ENCODE data around the gene NDUFS1.
"Not testable (repeated sequence)": the region's sequence is repeated elsewhere in the genome, so short reads cannot be mapped to it uniquely, and the experiment has no call there.

The NDUFS1 gene

GRCh38 chr2:206095536-206096332, 63.5 kb downstream of the NDUFS1 start:
- DNase-seq: no peak

DNA sequence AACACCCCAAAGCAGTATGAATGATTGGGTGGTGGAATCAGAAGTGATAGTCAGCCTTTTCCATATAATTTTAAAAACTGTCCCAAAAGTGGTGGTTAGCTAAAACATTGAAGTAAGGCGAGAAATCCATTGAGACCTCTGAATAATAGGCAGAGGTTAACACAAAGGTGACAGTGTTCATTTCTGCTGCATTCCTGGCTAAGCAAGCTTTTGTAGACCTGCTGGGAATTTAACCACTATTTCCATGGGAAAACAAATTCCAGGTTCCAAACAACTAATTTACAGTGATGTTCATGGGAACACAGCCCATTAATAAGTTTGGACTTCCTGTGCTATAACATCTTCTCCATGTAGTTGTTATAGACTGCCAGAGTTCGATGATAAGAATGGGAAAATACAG, 66.9 kb downstream of the NDUFS1 start:
- no peak for DNase-seq

GRCh38 chr2:206088248-206088647, 71.0 kb downstream of the NDUFS1 start:
- no peak for DNase-seq

DNA sequence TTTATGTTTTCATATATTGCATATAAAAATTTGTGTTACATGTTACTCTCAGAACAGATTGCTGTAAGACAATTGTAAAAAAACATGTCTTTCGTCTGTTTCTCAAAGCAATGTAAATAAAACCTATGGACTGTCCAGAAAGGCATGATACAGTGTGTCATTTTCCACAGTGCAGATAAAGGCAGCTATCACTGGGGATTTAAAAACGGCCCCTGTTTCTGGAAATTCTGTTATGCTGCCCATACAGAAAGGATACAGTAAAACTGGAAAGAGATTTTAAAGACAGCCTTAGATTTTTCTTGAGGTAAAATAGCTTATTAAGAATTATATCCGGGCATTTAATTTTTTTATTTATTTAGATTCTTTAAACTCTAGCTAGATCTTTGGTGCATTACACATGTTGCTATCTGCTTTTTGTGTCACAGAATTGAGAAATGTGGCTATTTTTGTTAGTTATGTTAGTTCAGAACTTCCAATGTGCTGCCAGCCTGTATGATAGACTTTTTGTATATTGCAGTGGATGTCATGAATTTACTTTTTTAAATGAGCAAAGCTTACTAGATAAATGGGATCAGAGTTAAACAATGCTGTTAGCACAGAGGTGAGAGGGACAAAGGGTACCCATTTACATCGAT, 72.4 kb downstream of the NDUFS1 start:
- no peak for DNase-seq

DNA sequence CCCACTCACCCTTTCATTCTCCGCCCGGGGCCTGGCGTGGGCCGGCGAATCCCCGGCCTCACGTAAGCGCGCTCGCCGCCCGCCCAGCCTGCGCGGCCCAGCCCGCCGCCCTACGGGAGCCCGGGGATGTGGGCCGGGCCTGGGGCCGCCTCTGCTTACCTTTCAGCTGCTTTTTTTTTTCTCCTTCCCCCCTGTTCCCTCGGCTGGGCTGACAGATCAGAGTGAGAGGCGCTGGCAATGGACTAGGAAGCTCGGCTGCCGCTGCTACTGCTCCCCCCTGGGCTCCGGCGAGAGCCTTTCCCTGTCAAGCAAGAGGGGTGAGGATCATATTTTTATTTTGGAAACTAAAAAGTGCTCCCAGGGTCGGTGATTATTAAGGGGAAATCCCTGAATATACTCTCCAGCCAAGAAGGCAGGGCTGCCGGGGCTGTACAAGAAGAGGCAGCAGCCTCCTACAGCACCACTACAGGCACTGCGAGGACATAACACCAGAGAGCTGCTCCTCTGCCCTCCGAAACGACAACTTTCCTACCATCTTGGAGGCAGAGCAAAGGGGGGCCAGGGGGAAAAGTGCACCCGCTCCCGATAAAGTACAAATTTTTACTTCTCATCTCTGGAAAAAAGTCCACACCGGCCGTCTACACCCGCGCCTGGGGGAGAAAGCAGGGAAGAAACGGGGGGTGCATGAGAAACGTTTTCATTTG, 73.3 kb downstream of the NDUFS1 start, which contains the start of gene INO80D:
INO80D (minus strand) TSS at position 433 of the 704 bp plus-strand sequence. CDS start 23,158 bp downstream, outside the sequence.
- DNase-seq: peak; percentile 85

DNA sequence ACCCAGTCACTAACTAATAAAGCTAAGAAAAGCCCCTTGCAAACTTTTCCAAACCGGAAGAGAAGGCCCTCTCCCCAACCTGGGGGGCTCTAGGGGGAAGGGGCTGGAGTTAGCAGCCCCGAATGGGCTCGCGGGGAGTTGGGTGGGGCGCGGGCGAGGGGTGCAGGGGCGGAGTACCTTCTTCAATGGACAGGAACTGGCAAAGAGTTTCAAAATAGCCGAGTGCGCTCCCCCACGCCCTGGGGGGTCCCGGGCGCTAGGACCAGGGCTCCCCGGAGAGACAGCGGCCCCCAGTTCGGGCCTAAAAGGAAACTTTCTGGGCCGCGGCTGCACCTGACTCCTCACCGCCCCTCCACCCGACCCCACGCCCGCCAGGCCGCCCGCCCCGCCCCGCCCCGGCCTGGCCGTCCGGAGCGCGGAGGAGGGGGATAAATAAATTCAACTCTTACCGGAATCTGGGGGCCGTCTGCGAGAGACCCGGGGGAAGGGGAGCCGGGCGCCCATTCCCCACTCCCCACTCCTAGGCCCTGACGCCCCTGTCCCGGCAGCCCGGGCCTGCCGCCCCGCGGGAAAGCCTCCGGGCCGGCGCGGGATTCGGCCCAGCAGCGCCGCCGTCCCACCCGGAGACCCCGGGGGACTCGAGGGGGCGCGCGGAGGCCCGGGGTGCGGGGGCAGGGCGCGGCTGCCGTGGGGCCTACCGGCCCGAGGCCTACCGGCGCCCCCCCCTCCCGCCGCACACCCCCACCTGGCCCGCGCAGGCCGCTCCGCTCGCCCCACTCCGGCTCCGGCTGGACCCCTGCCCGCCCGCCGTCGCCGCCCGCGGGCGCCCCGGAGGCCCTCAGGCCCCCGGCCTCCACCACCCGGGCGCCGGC, 74.1 kb downstream of the NDUFS1 start:
- DNase-seq: peak; percentile 50

DNA sequence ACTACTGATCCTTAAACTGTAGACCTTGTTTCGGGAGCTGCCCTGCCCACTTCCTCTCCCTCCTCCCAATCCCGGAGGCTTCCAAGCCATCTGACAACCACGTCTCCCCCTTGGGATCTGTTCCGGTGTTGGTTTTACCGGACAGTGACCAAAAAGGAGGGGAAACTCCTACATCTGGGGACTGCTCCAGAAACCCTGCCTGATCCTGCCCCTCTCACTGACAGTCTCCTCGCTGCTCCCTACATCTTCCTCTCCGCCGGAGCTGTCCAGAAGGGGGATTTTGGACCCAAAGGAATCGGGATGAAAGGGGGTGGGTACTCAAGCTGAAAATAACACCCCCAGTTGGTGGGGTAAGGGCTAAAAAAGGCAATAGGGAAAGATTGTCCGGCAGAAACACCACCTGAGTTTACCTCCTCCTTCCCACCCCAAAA, 74.8 kb downstream of the NDUFS1 start:
- peak; percentile 18 for DNase-seq

GRCh38 chr2:206083602-206084438, 75.4 kb downstream of the NDUFS1 start:
- peak; percentile 38 for DNase-seq

DNA sequence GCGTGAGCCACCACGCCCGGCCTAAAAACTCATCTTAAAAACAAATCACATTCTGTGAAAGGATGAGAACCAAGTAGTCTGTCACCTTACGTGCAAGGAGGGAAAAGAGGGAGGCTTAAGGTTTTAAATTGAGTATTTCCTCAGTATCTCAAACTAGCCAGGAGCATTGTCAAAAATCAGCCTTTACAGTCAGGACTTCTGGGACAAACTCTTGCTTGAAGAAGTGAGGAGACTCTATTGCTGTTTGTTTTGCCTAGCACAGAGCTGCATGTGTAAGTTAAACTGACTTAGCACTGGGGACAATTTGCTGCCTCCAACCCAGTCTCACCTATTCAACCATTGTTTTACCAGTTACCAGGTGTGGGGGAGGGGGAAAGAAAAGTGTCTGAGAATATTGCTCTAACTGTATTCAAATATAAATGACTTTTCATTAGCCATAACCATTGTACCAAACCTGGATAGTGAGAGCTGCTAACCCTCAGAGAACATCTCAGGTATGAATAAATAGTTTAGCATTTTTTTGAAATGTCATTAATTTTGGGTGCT, 76.9 kb downstream of the NDUFS1 start:
- DNase-seq: no peak

DNA sequence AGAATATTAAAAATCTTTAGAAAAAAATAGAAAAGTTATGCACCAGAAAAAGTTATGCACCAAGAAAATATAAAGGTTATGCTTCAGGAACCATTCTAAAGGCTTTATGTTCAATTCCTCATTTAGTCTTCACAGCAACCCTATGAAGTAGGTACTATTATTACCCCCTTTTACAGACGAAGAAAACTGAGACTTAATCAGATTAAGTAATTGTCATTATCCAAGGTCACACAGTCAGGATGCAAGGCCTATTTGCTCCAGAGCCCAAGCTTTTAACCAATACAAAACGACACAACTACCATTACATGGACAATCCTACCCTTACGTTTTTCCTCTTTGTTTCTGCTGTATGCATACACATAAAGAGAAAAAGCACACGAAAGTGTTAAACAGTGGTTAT, 78.3 kb downstream of the NDUFS1 start:
- no peak for DNase-seq

- DNase-seq: no peak
Measured at GRCh38 chr2:206079699-206080465, 79.4 kb downstream of the NDUFS1 start.

DNA sequence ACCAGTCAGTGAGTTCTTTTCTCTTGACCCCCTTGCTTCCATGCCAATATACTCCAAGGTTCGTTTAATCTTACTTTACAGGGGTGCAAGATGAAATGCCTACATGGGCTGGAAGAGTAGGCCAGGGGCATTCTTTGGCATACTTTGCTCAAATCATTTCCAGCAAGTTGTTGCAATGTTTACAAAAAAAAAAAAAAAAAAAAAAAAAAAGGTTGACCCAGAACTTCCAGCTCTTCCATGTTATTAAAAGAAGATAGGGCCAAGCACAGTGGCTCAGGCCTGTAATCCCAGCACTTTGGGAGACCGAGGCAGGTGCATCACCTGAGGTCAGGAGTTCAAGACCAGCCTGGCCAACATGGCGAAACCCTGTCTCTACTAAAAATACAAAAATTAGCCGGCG, 81.4 kb downstream of the NDUFS1 start:
- DNase-seq: not testable (repeated sequence)

- no peak for DNase-seq
Measured at GRCh38 chr2:206075113-206075512, 84.1 kb downstream of the NDUFS1 start.

DNA sequence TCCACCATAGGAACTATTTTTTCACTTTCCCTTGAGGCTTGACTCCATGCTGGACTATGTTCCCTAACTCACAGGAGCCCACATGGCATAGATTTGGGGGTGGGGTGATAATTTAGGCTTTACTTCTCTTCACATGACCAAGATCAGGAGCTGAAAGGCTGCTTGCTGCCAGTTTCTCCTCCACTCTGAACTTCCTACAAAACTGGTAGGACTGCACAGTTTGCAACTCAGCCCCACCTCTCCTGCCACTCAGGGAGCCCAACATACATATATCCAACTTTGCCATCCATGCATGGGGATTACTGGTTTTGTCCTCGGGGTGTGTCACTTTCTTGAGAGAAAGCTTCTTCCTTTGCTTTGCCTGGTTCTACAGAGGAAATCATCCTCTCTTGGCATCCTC, 87.4 kb downstream of the NDUFS1 start:
- no peak for DNase-seq

DNA sequence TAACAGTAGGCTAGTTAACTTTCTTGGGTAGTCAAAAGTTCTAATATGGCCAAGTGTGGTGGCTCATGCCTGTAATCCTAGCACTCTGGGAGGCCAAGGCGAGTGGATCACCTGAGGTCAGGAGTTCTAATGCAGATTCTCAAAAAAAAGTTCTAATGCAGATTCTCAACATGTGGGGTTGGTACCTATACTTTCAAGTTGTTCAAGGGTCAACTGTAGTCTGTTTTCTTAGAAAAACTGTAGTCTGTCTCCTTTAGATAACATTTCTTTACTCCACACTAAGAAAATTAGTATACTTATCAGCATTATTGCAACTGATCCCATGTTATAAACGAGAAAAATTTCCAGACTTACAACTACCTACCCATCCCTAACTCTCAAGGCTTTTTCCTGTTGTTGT, 89.8 kb downstream of the NDUFS1 start:
- no peak for DNase-seq

- no peak for DNase-seq
Measured at GRCh38 chr2:206068207-206068606, 91.0 kb downstream of the NDUFS1 start.

All from activated CD4-positive, alpha-beta T cell treated with anti-CD3 and anti-CD28 coated beads for 48 hours (primary cell).